ENCODE data around the gene NONO.

- TF ChIP-seq CTCF (IDR thresholded peaks at IDR 0.05; ENCODE audit: insufficient read depth, low read depth, low read length) = no peak
- no peak for TF ChIP-seq EZH2 (IDR thresholded peaks at IDR 0.05; ENCODE audit: insufficient read depth, low read length)
Measured at GRCh38 chrX:71296806-71297205, 13.4 kb downstream of the NONO start.
